ENCODE results near the gene CPLANE1. TPM values are rescaled to one million over a fixed set of nuclear protein-coding genes. Genes with fewer than 3 reads are reported as not detected.
A peak's percentile ranks its signal among the peaks of the same experiment; 100 is the strongest.
"Not testable (repeated sequence)": the region's sequence is repeated elsewhere in the genome, so short reads cannot be mapped to it uniquely, and the experiment has no call there.

CPLANE1 gene
- total and polyA plus RNA-seq, 2 of the 4 experiments (the other 2 are of a cell fraction), result 4.4 to 17.9 TPM

- TF ChIP-seq CHD1 (IDR thresholded peaks at IDR 0.05; ENCODE audit: low read depth, low read length), result no peak
- peak; percentile 75 for TF ChIP-seq POLR2A (IDR thresholded peaks at IDR 0.05; ENCODE audit: low read depth, low read length)
- TF ChIP-seq BHLHE40 (IDR thresholded peaks at IDR 0.05; ENCODE audit: low read depth, low read length), result no peak
- no peak for TF ChIP-seq SMC3 (IDR thresholded peaks at IDR 0.05; ENCODE audit: low read depth, low read length)
- TF ChIP-seq NFE2L2 (IDR thresholded peaks at IDR 0.05; ENCODE audit: low read depth, low read length), result no peak
- no peak for TF ChIP-seq FOS (IDR thresholded peaks at IDR 0.05; ENCODE audit: low read depth, low read length)
These were observed at the start of gene CPLANE1 (continued) for GRCh38 chr5:37248970-37249814.

GRCh38 chr5:37296313-37296712, 47.1 kb upstream of the CPLANE1 start:
- H3K18ac ChIP-seq (ENCODE audit: low read depth, low read length); H3K14ac ChIP-seq (replicated peaks; ENCODE audit: low read depth, low read length); H3K79me1 ChIP-seq (ENCODE audit: low read depth in 1 of 2, low read length in 2 of 2); POLR2A ChIA-PET (ENCODE audit: unreplicated experiment); ATAC-seq (ENCODE audit: low read depth); H2AFZ ChIP-seq (replicated peaks; ENCODE audit: low read length, poor library complexity); CTCF ChIA-PET; dilution Hi-C loops (cut with HindIII; ENCODE audit: low sequenced_read_pairs, unreplicated experiment); intact Hi-C loops (cut with micrococcal nuclease); H3K27me3 ChIP-seq (ENCODE audit: control insufficient read depth, insufficient read depth, low read length); H2BK20ac ChIP-seq (ENCODE audit: low read depth, low read length); H3K27ac ChIP-seq (ENCODE audit: insufficient read depth, low read length); H4K8ac ChIP-seq (ENCODE audit: low read depth in 2 of 2, low read length in 2 of 2); in situ Hi-C loops (cut with MboI; ENCODE audit: low sequenced_read_pairs); H3K9me1 ChIP-seq (ENCODE audit: insufficient read depth, low read length); H4K91ac ChIP-seq (ENCODE audit: insufficient read depth, low read depth, low read length); H3K4ac ChIP-seq (ENCODE audit: low read depth, low read length); H3K9me3 ChIP-seq (ENCODE audit: control insufficient read depth, insufficient read depth, low read length); BruUV-seq (replicated peaks); H2BK5ac ChIP-seq (ENCODE audit: low read depth, low read length, poor library complexity, severe bottlenecking); H2BK15ac ChIP-seq (ENCODE audit: low read depth, low read length); H3K4me2 ChIP-seq (ENCODE audit: low read depth, low read length); H4K5ac ChIP-seq (ENCODE audit: low read depth, low read length); H2AK5ac ChIP-seq (ENCODE audit: low read depth, low read length); DNase-seq; H2BK120ac ChIP-seq (ENCODE audit: low read depth, low read length); H3K9ac ChIP-seq (ENCODE audit: low read depth, low read length); H3K56ac ChIP-seq (ENCODE audit: extremely low read depth, insufficient read depth, low read length); H3K4me3 ChIP-seq (ENCODE audit: insufficient read depth, low read depth, low read length); H2AK9ac ChIP-seq (replicated peaks; ENCODE audit: low read depth, low read length, poor library complexity); H3K4me1 ChIP-seq (ENCODE audit: control insufficient read depth, insufficient read depth, low read length); H4K20me1 ChIP-seq (ENCODE audit: insufficient read depth, low read length); H3K23ac ChIP-seq (ENCODE audit: low read depth, low read length): not testable (repeated sequence)
- WGBS, 2 experiments (ENCODE audit: extremely low coverage in 2 of 2, insufficient read length in 1 of 2), result no CpG with 5 or more reads among the region's 7 CpGs
- peaks cover 22% of the 10 kb centered on the region for H3K36me3 ChIP-seq (ENCODE audit: control insufficient read depth, insufficient read depth, low read length)
